Activated T-cell treated with anti-CD3 and anti-CD28 coated beads, Interleukin-2, amount 50 U/mL, for 48 hours (primary cell): ENCODE results near the gene PSIP1.
"Not testable (repeated sequence)": the region's sequence is repeated elsewhere in the genome, so short reads cannot be mapped to it uniquely, and the experiment has no call there.

Source experiments
- DNase-seq, 2 experiments: peaks; one replicate each; pipeline ENCODE4 v3.0.0-alpha.2; 2020

The PSIP1 gene

GRCh38 chr9:15501803-15502202, 9.0 kb downstream of the PSIP1 start:
- no peak for DNase-seq

GRCh38 chr9:15501179-15501578, 9.6 kb downstream of the PSIP1 start:
- DNase-seq = no peak

GRCh38 chr9:15499139-15499538, 11.6 kb downstream of the PSIP1 start:
- no peak for DNase-seq

GRCh38 chr9:15498246-15498995, 12.3 kb downstream of the PSIP1 start:
- no peak for DNase-seq

GRCh38 chr9:15492485-15493150, 18.2 kb downstream of the PSIP1 start:
- no peak for DNase-seq

- DNase-seq = no peak
These were observed 18.8 kb downstream of the PSIP1 start for GRCh38 chr9:15491950-15492349.

GRCh38 chr9:15485836-15486666, 24.7 kb downstream of the PSIP1 start:
- no peak for DNase-seq

- no peak for DNase-seq
These were observed 26.0 kb downstream of the PSIP1 start for GRCh38 chr9:15484802-15485201.

- no peak for DNase-seq
These were observed 28.6 kb downstream of the PSIP1 start for GRCh38 chr9:15482146-15482545.

- no peak for DNase-seq
These were observed 30.7 kb downstream of the PSIP1 start for GRCh38 chr9:15480028-15480427.

- DNase-seq = no peak
These were observed 34.7 kb downstream of the PSIP1 start for GRCh38 chr9:15475923-15476536.

GRCh38 chr9:15469862-15470261, 40.9 kb downstream of the PSIP1 start:
- no peak for DNase-seq

- no peak for DNase-seq
These were observed 41.4 kb downstream of the PSIP1 start for GRCh38 chr9:15469406-15469805.

- no peak for DNase-seq
These were observed 42.6 kb downstream of the PSIP1 start for GRCh38 chr9:15468145-15468544.

- no peak for DNase-seq
These were observed 49.2 kb downstream of the PSIP1 start for GRCh38 chr9:15461601-15462000.

GRCh38 chr9:15461056-15461455, 49.7 kb downstream of the PSIP1 start:
- no peak for DNase-seq

GRCh38 chr9:15453956-15454355, 56.8 kb downstream of the PSIP1 start:
- no peak for DNase-seq

- no peak for DNase-seq
These were observed 66.6 kb downstream of the PSIP1 start for GRCh38 chr9:15444141-15444540.

GRCh38 chr9:15442264-15442663, 68.5 kb downstream of the PSIP1 start:
- not testable (repeated sequence) for DNase-seq

- not testable (repeated sequence) for DNase-seq
These were observed 68.9 kb downstream of the PSIP1 start for GRCh38 chr9:15441841-15442240.

- no peak for DNase-seq
These were observed 71.9 kb downstream of the PSIP1 start for GRCh38 chr9:15438891-15439290.

- no peak for DNase-seq
These were observed 77.1 kb downstream of the PSIP1 start for GRCh38 chr9:15433661-15434060.

GRCh38 chr9:15433191-15433590, 77.6 kb downstream of the PSIP1 start:
- no peak for DNase-seq
